Epidermal melanocyte (primary cell): ENCODE measurements around the gene ZCCHC24.
A peak's percentile ranks its signal among the peaks of the same experiment; 100 is the strongest.

ENCODE experiments used
- DNase-seq: peaks from one replicate; pipeline ENCODE4 v3.0.0; 2011; ENCODE audit warnings: low spot score; ENCODE audit not compliant: insufficient read length

ZCCHC24 gene

DNA sequence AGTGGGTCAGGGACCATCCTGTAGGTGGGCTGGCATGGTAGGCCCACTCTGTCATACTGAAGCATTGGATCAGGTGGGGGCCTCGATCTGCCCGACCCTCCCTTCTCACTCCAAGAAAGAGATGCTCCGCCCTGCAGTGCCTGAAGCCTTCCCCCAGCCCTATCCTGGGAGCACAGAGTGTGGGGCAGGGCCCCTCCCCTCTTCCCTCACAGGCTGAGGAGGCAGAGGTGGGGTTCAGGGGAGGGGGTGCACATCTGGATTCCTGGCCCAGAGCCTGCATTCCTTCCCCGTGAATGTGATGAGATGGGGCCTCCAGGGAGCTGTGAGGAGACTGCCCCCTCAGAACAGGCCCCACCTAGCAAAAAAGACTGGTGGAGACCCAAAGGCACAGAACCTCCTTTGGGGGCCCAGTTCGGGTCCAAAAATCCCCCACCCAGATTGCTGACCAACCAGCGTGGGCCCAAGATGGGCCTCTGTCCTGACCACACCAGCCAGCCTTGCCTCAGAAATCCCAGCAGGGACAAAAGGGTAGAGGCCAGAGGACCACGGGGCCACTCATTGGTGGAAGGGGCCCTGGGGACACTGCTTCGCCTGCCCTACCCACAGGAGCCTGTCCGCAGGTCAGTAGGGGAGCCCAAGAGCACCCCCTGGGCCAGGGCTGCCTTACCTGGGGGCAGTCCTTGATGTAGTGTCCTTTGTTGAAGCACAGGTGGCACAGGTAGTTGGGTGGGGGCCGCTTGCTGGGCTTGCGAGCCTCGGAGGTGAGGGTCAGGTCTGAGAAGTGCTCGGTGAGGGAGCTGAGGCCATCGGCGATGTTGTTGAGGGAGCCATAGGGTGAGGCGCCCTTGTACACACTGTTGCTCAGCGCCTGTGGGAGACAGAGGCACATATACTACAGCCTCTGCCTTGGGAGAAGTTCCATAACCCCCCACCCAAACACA is 13.3 kb downstream of the ZCCHC24 start:
- no peak for DNase-seq

DNA sequence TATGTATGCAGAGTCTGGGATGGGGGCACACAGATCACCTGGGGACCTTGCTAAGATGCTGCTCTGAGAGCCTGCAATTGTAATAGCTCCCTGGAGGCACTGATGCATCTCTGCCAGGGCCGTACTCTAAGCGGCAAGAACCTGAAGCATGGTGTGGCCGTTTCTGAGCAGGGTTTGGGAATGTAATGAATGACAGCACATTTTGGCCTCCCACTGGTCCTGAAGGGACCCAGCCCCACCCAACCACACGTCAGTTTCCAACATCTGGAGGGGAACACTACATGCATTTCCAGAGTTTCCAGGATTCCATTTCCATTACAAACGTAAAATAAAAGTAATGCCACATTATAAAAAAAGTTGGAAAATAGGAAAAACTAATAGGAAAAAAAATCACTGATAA is 14.0 kb downstream of the ZCCHC24 start:
- no peak for DNase-seq

DNA sequence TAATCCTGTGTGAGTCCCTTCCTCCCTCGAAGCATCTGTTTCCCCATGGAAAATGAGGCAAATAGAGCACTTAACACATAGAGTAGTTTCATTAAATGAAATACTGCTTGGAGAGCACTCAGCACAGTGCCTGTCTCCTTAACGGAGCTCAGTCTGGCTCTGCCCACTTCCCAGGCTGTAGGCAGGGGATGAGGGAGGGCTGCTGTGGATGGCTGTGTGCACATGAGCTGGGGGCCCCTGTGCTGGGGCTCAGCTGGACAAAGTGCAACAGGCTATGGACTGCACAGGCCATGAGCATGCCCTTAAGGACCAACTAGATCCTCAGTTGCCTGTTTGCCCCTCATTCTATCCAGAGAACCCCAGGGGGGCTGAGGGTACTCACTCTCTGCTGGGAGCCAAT is 14.5 kb downstream of the ZCCHC24 start:
- DNase-seq, result no peak

DNA sequence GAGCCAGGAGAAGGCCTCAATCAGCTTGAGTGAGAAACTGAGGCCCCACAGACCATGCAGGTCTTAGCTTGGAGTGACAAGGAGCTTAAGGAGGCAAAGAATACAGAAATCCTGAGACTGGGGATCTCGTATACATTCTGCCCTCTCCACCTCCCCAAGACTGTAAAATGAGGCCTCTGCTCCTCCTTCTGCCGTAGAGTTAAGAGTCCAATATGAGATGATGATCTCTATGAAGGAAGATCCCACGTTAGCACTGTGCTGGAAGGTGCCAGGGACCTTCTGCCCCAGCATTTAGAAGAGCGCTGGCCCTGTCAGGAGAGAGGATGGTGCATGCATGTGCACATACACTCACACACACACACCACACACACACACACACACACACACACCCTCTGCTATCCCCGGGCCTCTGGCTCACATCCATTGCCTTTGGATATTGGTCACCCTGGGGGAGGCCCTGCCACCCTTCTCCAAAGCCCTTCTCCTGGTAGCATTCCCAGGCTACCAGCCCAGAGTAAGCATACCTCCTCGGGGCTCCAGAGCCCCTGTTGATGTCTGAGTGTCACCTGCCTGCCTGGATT is 15.0 kb downstream of the ZCCHC24 start:
- no peak for DNase-seq

DNA sequence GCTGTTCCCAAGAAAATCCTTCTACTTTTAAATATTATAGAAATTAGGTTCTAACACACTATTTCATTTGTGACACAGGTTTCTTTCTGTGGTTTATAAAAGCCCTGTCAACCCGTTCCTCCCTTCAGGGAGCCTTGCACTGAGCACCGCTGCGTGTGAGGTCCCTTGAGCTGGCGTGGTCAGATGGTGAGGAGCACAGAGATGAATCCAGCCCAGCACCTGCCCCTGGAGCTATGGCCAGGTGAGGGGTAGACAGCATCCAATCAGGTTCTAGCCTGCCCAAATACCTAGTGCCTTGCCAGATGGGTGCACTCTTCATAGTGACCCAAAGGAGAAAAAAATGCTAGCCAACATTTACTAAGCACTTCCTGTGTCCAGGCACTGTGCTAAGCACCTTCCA is 15.7 kb downstream of the ZCCHC24 start:
- DNase-seq, result no peak

DNA sequence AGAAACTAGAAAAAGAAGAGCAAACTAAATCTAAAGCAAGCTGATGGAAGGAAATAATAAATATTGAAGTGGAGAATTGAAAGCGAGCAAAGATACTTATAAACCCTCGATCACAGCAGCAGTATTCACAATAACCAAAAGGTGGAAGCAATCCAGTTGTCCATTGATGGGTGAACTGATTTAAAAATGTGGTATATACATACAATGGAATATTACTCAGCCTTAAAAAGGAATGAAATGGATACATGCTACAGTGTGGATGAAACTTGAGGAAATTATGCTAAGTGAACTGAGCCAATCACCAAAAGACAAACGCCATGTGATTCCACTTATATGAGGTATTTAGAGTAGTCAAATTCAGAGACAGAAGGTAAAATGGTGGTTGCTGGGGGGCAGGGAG is 17.5 kb downstream of the ZCCHC24 start:
- DNase-seq, result no peak

DNA sequence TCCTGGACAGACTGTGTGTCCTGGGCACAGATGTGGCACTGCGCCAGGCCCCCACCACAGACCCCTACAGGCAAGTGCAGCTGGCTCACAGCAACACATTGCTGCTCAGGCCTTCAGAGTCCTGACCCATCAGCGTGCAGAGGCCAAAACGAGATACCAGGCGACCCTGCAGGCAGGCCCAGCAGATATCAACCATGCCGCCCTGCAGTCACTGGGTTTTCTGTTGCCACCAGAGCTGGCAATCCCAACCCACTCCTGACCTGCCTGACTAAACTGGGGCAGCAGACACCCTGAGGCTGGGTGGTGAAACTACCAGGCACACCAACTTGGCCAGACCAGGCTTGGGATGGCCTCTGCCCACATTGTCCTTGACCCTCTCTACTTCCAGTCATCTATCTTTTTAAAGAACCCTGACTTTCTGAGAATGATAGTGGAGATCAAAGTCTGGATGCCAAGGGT is 20.3 kb downstream of the ZCCHC24 start:
- DNase-seq, result no peak

DNA sequence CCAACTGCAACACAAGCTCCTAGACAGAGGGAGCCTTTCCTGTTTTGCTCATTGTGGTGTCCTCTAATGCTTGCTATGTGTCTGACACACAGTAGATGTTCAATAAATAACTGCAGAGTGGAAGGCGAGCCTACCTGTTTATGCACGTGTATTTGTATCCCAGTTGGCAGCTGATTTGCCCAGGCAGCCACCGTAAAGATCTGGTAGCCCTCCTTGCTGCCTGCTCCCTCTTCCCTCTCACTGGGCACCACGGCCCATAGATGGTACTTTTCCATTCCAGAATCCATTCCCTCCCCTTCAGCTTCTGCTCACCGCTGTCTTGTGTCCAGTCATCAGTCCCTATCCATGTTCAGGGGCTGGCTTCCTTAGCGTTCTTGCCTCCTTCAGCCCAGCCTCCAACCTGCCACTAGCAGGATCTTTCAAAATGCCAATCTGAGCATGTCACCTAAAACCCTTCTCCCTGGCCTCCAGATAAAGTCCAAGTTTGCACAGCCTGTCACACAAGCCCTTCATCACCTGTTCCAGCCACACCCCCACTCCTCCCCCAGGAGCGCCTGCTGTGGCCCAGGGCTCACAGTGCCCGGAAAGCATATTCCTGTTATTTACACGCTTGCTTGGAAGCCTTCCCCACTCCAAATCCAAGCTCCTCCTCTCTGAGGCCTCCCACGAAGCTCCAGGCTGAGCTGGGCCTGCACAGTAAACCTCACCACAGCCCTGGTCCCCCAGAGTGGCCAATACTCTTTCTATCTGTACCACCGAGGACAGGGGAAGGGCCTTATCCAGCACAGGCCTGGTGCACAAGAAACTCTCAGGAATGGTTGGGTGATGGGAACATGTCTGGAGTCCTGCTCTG is 21.0 kb downstream of the ZCCHC24 start:
- DNase-seq, result no peak

DNA sequence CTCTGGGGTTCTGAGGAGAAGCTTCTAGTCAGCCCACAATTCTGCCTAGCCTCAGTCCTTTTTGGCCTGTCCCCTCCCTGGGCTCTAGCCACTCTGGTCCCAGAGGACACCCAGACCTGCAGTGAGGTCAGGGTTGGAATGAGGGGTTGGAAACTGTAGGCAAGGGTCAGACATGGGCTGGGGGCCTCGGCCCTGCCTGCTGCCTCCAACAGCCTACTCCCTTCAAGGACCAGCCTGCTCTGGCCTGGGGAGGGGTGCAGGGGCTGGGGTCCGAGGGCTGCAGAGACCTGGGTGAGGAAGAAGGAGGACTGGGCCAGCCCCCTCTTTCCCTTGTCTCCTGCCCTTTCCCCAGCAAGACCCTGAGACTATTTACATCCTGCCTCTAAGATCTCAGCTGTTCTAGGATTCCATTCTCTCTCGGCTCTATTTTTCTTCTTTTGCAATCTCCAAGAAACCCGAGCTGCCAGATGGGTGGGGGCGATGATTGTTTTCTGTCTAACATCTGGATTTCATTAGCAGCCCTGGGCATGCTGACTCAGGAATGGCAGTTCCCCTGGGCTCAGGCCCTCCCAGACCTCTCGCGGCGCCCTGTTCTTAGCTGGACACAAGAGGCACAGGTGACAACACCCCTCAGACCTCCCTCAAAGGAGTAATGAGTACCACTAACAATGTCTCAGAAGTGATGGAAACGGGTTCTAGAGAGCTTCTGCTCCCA is 23.1 kb downstream of the ZCCHC24 start:
- peak; percentile 87 for DNase-seq

DNA sequence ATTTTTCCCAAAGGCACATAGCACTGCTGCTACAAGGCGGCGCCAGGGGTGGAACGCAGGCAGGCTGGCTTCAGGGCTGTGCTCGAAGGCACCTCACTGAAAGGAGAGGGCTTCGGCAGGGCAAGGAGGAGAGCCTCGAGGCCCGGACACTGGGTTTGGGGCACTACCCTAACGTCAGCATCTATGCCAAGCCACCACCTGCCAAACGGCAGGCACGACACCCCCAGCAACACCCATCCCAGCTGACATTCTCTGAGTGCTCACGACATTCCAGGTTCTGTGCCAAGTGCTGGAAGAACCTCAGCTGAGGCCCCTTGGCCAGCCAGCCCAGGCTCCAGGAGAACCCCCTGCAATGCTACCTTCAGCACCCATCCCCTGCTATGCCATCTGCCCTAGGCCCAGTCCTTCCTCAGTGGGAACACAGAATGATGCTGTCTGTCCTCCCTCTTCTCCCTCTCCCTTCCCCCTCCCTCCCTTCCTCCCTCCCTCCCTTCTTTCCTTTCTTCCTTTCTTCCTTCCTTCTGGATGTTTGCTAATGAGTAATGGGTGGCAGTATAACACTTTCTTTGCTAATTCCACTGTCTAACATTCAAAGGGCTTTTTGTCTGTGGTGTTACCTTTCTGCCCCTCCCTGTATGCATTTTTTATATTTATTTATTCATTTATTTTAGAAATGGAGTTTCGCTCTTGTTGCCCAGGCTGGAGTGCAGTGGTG is 24.3 kb downstream of the ZCCHC24 start:
- DNase-seq, result no peak

DNA sequence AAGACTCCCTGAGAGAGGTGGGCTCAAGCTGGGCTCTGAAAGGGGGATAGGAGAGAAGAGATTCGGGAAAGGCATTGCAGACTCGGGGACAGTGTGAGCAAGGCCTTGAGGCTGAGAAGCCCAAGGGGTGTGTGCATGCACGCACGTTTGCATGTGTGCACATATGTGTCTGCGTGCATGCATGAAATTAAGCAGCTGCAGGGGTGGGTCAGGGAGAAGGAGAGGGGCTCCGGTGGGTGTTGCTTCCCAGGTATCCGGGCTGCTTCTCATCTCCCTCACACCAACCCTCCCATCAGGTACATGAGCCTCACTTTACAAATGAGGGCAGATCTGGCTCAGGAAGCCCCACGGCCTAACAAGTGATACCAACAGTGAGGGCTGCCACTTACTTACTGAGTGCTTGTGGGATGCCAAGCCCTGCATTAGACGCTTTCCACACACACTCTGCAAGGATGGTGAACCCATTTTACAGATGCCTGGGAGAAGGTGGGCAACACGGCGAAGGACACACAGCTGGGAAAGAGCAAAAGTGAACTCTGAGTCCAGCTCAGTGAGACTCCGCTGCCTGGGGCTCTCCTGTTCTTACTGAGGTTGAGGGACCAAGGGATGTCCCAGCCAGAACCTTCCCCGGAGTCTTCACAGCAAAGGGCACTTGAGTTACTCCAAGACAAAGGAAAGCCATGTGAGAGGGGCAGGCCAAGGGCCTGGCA is 26.4 kb downstream of the ZCCHC24 start:
- no peak for DNase-seq

DNA sequence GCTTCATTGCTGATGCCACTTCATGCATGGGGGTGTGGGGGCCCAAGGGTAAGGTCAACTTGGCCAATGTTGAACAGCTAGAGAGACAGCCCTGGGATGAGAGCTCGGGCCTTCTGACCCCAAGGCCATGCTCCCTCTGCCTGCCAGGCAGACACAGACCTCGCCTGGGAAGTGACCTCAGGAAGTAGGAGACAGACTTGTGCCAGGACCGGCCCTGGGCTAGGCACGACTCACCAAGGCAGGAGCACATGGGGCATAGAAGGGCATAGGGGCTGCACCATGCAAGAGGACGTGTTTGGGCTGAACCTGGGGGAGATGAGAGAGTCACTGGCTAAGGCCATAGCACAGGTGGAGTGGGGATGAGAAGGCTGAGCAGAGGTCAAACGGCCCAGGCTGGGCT is 27.1 kb downstream of the ZCCHC24 start:
- no peak for DNase-seq

DNA sequence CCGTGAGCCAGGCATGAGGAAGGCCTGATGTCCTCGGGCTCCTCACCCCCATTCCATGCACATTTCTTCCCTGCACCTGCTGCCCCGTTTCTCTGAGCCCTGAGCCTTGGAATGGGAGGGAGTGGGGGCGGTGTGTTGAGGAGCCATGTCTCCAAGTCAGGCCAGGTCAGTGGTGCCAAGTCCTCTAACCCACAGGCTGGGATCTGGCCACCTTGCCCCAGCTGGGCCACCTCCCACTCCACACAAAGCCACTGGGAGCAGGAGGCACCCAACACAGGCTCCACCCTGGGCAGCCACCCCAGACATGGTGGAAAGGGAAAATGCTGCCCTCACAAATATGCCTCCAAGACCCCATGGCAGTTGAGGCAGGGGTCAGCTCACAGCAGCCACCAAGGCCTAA is 27.7 kb downstream of the ZCCHC24 start:
- no peak for DNase-seq

DNA sequence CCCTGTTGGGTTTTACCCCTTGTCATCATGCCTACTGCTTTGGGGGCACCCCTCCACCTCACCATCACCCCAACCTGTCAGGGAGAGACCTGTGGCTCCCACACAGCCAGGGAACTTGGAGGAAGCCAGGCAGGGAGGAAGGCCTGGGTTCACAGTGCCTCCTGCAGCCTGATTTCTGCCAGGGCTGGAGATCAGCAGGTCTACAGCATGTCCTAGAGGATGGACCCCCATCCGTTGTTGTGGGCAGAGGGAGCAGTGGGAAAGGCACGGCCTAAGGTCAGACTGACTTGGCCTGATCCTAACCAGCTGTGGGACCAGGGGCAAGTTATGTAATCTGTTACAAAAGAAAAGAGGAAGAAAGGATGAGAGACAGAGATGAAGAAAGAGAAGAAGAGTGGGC is 28.2 kb downstream of the ZCCHC24 start:
- no peak for DNase-seq

DNA sequence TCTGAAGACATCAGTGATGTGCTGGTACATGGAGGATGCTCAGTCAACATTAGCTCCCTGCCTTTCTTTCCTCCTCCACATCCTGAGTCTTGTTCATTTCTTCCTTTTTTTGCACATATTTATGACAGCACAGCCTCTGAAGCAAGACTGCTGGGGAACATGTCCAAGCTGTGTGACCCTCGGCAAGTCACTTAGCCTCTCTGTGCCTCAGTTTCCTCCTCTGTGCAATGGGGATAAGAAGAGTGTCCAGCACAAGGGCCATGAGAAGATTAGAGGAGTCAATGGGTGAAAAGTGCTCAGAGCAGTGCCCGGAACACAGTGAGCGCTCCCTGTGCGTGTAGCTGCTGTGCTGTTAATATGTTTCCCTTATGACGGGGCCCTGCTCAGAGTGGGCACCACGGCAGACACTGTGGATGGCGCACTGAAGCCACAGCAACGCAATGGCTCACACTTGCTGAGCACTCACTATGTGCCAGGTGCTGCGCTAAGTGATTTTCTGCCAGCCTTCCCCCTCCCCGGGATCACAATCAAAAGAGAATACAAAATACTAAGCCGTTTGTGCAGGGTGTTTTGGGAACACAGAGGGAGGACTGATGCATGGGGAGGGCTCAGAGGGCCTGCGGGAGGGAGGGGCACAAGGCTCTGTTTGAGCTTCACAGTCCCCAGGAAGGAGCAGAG is 28.7 kb downstream of the ZCCHC24 start:
- DNase-seq, result no peak

DNA sequence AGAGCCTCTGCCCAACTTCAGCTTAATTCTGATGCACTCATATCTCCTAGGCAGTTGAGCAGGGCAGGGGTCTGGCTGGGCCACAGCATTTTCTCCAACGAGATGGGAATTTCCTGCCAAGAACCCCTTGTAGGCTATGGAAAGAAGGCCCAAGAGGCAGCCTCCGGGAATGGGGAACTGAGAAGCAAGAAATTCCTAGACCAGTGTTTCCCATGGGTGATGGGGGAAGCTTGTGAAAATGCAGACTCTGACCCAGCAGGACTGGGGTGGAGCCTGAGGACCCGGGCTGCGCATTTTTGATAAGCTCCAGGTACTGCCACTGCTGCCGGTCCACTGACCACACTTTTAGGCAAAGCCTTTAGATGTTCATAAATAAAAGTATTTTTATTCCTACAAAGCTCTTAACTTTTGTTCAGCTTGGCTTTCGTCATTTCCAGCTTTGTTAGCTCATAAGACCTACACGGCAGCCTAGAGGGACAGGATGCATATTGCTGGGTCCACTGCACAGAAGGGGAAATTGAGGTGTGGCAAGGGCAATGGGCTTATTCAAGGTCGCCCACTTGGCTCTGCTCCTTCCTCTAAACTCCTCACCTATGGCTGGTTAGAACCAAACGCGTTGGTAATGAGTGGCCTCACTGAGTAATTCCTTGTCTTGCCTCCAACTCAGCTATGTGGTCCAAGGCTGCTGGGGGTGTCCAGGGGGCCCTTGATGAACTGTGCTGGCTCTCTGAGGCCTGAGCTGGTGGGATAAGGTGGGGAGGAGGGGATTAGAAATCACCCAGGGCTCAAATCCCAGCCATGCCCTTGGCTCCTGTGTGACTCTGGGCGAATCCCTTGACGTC is 29.5 kb downstream of the ZCCHC24 start:
- no peak for DNase-seq

DNA sequence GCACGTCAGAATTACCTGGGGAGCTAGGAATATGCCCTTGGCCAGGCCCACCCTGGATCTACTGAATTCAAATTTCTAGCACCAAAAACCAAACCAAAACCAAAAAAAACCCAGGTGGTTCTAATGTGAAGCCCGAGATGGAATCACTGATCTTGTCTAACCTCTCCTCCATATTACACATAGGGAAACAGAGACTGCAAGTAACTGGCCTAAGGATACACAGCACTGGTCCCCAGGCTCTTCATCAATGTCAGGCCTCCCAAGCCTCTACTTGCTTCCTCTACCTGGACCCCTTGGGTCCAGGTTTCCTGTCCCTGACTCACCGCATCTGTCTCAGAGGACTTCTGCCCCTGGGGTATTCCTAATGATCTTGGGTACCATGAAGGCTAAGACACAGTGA is 30.7 kb downstream of the ZCCHC24 start:
- DNase-seq, result no peak

DNA sequence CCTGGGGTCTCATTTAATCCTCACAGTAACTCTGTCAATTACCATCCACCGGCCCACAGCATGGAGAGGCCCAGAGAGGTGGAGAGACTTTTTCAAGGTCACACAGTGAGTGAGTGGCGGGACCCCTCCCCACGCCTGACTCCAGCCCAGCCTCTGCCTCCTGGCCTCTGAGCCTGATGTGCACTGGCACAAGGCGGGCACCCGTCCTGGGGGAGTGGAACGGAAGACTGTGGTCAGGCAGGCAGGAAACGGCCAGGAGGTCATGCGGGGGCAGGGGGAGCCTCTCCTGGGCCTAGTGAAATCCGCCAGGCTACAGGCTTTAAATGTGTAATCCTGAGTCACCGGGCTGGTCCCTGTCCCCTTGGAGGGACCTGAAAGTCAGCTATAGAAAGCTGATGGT is 32.2 kb downstream of the ZCCHC24 start:
- DNase-seq, result no peak

DNA sequence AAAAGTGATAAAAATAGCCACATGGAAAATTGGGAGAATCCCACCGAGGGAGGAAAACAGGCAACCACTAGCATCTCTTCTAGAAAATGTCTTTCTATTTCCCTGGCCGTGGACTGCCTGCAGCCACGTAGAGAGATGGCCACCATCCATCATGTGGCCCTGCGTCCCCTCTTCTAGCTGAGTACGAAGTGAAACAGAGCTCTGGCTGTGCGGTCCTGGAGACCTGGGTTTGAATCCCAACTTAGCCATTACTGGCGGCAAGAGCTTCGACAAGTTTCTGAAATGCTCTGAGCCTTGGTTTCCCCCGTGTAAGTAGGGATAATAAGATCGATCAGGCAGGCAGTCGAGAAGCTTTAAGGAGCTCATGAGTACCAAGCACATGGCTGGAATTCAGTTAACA is 32.9 kb downstream of the ZCCHC24 start:
- no peak for DNase-seq
